T-helper 1 cell treated with Interleukin-12 subunit alpha and Interleukin-12 subunit beta and Interleukin-4 antibody, amounts not matched to agents 30 μg/mL and 1 μg/mL, for 36 hours (primary cell): ENCODE measurements around the gene LPAR4.
"Not testable (repeated sequence)": the region's sequence is repeated elsewhere in the genome, so short reads cannot be mapped to it uniquely, and the experiment has no call there.

Experiments
- H3K27ac Mint-ChIP-seq: one replicate; pipeline ENCODE4 v1.8.0; 2021; ENCODE audit warnings: mild to moderate bottlenecking, mixed read lengths
- H3K27me3 Mint-ChIP-seq: one replicate; pipeline ENCODE4 v1.8.0; 2021; ENCODE audit warnings: low read depth, mixed read lengths
- H3K36me3 Mint-ChIP-seq: one replicate; pipeline ENCODE4 v1.8.0; 2021; ENCODE audit warnings: low read depth, mixed read lengths
- H3K4me1 Mint-ChIP-seq: one replicate; pipeline ENCODE4 v1.8.0; 2021; ENCODE audit warnings: low read depth, mixed read lengths
- H3K4me3 Mint-ChIP-seq: one replicate; pipeline ENCODE4 v1.8.0; 2021; ENCODE audit warnings: mild to moderate bottlenecking, moderate library complexity, mixed read lengths
- H3K9me3 Mint-ChIP-seq: one replicate; pipeline ENCODE4 v1.8.0; 2021; ENCODE audit warnings: mixed read lengths

The LPAR4 gene

GRCh38 chrX:78796916-78797315, 49.4 kb downstream of the LPAR4 start:
- Mint-ChIP-seq H3K36me3 (peaks cover 4% of the 10 kb centered on the region), H3K9me3 (peaks cover 5% of the 10 kb centered on the region), H3K4me1 (peaks cover 7% of the 10 kb centered on the region), H3K27ac (no peak overlapping the region), H3K27me3 (no peaks in the 10 kb centered on the region), H3K4me3 (no peak overlapping the region)

- Mint-ChIP-seq H3K4me1 (peaks cover 7% of the 10 kb centered on the region), H3K36me3 (peaks cover 4% of the 10 kb centered on the region), H3K4me3 (no peak overlapping the region), H3K27me3 (no peaks in the 10 kb centered on the region), H3K9me3 (peaks cover 5% of the 10 kb centered on the region), H3K27ac (no peak overlapping the region)
Observed at GRCh38 chrX:78800114-78800513, 52.6 kb downstream of the LPAR4 start.

- Mint-ChIP-seq H3K27ac (no peak overlapping the region), H3K27me3 (no peaks in the 10 kb centered on the region), H3K4me3 (no peak overlapping the region)
Observed at GRCh38 chrX:78800694-78801093, 53.2 kb downstream of the LPAR4 start.

DNA sequence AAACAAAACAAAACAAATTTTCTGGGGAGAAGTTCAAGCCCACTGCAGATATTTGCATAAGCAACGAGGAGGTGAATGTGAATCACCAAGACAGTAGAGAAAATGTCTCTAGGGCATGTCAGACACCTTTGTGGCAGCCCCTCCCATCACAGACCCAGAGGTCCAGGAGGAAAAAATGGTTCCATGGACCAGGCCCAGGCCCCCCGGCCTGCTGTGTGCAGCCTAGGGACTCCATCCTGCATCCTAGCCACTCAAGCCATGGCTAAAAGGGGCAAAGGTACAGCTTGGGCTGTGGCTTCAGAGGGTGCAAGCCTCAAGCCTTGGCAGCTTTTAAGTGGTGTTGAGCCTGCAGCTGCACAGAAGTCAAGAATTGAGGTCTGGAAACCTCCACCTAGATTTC, 54.0 kb downstream of the LPAR4 start:
- no peak overlapping the region for H3K4me3 Mint-ChIP-seq
- peaks cover 4% of the 10 kb centered on the region for H3K36me3 Mint-ChIP-seq
- H3K27me3 Mint-ChIP-seq: no peaks in the 10 kb centered on the region
- peaks cover 5% of the 10 kb centered on the region for H3K9me3 Mint-ChIP-seq
- H3K27ac Mint-ChIP-seq: no peak overlapping the region
- H3K4me1 Mint-ChIP-seq: peaks cover 7% of the 10 kb centered on the region

More at GRCh38 chrX:78800694-78801093, 53.2 kb downstream of the LPAR4 start:
- Mint-ChIP-seq H3K4me1 (peaks cover 7% of the 10 kb centered on the region), H3K36me3 (peaks cover 4% of the 10 kb centered on the region), H3K9me3 (peaks cover 5% of the 10 kb centered on the region)

DNA sequence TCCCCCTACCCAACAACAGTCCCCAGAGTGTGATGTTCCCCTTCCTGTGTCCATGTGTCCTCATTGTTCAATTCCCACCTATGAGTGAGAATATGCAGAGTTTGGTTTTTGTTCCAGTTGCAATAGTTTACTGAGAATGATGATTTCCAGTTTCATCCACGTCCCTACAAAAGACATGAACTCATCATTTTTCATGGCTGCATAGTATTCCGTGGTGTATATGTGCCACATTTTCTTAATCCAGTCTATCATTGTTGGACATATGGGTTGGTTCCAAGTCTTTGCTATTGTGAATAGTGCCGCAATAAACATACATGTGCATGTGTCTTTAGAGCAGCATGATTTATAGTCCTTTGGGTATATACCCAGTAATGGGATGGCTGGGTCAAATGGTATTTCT, 55.0 kb downstream of the LPAR4 start:
- not testable (repeated sequence) for H3K36me3 Mint-ChIP-seq, H3K27ac Mint-ChIP-seq, H3K9me3 Mint-ChIP-seq, H3K4me3 Mint-ChIP-seq, H3K4me1 Mint-ChIP-seq, H3K27me3 Mint-ChIP-seq
